Inflammatory macrophage treated with lipopolysaccharide for 4 hours (primary cell): ENCODE results near the gene GAD1.

Experiments used
- DNase-seq: peaks from one replicate; pipeline ENCODE4 v3.0.0-alpha.2; 2020

Gene GAD1

DNA sequence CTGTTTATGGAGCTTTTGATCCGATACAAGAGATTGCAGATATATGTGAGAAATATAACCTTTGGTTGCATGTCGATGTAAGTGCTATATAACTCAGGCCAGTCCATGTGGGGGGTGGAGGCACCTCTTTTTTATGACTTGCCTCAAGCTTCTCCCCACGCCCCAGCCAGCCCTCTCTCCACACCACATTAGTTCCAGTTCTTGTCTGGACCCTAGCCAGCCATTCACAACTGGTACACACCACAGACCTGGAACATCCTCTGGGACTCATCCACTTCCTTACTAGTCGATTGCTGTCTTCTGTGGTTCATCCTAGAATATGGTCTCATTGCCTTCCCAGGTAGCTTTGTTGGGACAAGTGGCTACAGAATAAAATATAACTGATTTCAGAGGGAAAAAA lies 31.0 kb downstream of the GAD1 start:
- no peak for DNase-seq

GRCh38 chr2:170848587-170848986 lies 31.9 kb downstream of the GAD1 start:
- DNase-seq: no peak

GRCh38 chr2:170850251-170850650 lies 33.6 kb downstream of the GAD1 start:
- DNase-seq: no peak

- no peak for DNase-seq
Measured at GRCh38 chr2:170851635-170852034, 34.9 kb downstream of the GAD1 start.

DNA sequence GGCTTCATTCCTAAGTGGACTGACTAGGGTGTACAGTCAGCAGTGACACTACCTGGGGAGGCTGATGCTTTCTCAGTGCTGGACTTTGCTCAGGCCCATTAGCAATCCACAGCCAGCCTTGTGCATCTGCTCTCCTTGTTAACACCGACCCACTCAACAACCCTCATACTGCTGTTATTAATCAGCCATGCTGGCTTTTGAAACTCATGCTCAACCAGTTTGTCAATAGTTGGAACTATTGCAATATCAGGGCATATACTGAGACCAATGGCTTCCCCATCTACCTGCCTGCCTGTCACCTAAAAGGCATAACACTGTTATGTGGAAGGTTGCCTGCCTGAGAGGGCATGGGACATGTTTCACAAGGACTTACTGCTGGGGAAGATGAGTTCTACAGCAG lies 39.4 kb downstream of the GAD1 start:
- DNase-seq: no peak

DNA sequence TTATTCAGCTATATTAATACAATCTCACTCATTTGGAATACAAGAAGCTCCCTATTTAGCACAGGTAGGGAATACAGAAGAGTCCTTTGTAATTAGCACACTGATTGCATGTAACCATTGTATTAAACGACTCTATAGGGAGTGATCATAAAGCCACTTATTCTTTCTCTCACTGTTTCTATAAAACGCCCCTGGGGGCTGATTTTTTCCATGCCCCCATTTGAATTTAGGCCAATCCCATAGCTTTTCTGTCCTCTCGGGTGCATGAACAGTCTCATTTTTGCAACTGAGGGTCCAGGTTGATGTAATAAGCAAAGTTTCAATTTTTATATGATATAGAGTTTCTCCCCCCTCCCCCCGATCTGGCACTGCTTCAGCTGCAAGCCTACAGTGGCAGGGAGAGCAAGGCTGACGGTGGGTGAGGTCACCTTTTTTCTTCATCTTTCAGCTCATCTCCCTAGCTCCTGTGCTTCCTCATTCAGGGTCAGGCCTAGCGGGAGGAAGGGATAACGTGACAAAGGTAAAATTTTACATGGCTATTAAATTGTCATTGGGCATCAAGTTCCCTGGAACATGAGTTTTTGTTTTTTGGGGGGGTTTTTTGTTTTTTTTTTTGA lies 45.7 kb downstream of the GAD1 start:
- DNase-seq: no peak

DNA sequence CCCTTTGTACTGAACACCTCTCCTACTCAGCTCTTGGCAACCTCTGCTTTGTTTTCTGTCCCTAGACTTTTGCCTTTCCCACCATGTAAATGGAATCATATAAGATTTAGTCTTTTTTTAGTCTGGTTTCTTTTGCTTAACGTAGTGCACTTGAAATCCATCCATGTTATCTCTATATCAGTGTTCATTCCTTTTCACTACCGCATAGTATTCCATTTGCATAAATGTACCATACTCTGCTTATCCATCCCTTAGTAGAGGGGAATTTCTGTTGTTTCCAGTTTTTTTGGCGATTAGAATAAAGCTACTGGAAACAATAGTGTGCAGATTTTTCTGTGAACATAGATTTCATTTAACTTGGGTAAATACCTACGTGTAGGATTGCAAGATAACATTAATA lies 46.4 kb downstream of the GAD1 start:
- DNase-seq: no peak

- no peak for DNase-seq
Measured at GRCh38 chr2:170869036-170869435, 52.3 kb downstream of the GAD1 start.

GRCh38 chr2:170869461-170869860 lies 52.8 kb downstream of the GAD1 start:
- DNase-seq: no peak

DNA sequence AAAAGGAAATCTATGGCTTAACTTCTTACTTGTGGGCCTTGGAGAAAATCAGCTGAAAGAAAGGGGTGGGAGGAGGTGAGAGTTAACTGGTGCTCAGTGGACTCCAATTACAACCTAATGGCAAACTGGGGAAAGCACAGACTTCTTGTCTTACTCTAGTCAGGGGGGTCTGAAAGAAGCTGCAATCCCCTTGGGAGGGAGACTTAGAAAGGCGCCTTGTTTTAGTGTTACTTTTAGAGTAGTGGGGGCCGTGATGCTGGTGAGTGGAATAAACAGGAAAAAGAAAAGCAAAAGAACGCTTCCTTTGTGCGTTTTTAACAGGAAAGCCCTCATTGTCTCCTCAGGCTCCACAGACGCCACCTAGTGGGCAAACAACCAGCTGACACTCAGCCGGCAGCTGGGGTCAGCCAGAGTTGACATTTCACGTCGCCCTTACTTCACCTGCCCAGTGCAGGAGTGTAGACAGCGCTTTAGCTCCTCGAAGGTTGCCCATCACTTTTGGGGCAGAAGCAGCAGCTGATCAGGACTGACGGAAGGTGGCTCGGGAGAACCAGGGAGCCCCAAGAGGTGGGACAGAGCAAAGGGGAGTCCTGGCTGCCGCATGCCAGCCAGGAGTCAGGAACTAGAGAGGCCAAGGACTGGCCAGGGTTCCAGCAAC lies 56.5 kb downstream of the GAD1 start:
- DNase-seq: peak; percentile 52

DNA sequence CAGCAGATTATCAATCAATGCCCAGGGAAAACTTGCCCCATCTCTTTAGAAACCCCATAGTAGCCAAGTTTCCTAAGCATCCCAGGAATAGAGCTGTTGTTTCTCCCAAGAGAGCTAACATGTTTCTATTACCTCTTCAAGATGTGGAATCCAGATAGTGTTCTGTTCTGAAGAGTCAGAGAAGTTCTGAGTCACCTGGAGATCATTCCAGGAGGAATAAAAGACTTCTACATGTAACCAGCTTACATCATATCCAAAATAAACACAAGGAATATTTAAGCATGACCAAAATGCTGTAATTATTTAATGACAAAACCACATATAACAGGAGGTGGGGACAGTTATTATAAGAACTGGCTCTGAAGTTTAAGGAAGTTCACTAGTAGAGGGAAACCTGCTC lies 61.4 kb downstream of the GAD1 start:
- DNase-seq: no peak

DNA sequence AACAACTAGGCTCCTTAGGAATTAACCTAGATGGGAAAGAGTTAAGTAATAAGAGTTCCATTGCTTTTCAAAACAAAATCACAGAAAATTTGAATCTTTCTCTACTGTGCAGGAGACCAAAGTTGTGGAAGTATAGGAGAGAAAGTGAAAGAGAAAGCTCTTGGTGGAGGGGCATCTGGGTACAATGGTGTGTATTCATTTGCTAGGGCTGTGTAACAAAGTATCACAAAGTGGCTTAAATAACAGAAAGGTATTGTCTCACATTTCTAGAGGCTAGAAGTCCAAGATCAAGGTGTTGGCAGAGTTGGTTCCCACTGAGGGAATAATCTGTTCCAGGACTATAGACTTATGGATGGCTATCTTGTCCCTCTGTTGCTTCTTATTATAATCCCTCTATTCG lies 61.8 kb downstream of the GAD1 start:
- peak; percentile 18 for DNase-seq

GRCh38 chr2:170881840-170882239 lies 65.2 kb downstream of the GAD1 start:
- no peak for DNase-seq

DNA sequence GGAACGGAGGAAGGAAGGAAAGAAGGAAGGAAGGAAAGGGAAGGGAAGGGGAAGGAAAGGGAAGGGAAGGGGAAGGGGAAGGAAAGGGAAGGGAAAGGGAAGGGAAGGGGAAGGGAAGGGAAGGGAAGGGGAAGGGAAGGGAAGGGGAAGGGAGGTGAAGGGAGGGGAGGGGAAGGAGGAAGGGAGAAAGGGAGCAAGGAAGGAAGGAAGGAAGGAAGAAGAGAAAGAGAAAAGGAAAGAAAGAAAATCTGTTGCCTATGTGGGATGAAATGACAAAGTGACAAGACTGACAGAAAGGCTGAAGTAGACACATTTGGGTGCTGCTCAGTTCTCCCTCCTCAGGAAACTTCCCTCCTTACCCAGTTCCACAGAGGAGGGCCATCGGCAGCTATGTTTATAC lies 66.1 kb downstream of the GAD1 start:
- no peak for DNase-seq

DNA sequence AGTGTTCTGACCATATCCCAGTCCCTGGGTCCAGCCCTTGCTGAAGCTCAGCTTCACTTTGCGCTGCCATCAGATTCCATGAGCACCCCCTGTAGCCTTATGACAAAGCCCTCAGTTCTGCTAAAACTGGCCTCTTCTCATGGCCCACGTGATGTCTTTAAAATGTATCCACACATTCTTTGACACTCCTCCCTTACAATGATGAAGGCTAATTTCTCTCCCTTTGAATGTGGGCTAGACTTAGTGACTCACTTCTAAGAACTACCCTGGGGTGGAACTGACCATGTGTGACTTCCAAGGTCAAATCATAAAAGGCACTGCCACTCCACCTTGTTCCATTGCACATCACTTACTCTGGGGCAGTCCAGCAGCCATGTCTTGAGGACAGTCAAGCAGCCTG lies 67.0 kb downstream of the GAD1 start:
- no peak for DNase-seq

DNA sequence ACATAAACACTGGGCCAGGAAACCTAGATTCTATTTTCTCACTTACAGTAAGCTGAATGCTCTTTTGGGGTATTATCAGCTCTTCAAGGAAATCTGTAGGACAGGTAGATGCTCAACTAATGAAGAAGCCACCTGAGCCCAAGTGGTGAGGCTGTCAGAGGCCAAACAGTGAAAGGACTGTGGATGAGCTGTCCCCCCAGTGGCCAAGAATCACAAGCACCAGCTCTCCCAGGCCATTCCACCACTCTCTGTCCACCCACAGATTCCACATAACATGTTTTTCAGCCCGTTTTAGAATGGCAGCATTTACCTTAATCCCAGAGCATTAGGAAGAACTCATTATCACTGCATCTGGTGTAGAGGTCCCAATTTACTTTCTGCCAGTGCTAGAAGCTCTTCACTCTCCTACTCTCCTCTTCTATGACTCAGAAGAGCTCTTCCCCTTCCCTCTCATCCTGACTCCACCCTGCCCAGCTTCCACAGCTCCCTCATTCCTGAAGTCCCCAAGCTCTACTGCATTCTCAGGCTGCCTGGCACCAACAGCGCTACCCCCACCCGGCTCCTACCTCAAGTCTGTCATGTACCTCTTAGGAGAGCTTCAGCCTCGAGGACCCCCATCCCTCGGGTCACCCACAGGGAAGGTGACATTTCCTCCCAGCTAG lies 68.6 kb downstream of the GAD1 start:
- no peak for DNase-seq

- DNase-seq: no peak
Measured at GRCh38 chr2:170886386-170886785, 69.7 kb downstream of the GAD1 start.

- no peak for DNase-seq
Measured at GRCh38 chr2:170887496-170887895, 70.8 kb downstream of the GAD1 start.

- DNase-seq: no peak
Measured at GRCh38 chr2:170887896-170888295, 71.2 kb downstream of the GAD1 start.

DNA sequence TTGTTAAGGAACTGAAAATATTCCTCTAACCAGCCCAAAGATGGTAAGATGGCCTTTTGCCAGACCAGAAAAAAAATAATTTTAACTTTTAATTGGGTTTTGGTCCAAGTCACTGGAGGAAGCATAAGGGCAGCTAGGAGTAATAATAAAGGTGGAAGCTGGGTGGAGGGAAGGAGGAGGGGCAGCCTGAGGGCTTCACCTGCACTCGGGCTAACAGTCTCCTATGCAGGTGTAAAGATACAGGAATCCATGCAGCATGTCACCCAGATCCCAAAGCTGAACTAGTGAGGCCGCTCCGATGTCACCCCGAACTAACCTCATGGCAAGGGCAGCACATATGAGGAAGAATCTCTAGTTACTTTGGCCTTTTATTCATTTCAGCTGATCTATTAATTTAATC lies 75.2 kb downstream of the GAD1 start:
- DNase-seq: no peak

- no peak for DNase-seq
Measured at GRCh38 chr2:170892391-170892951, 75.8 kb downstream of the GAD1 start.

GRCh38 chr2:170895023-170895757 lies 78.5 kb downstream of the GAD1 start:
- DNase-seq: no peak

GRCh38 chr2:170896622-170897021 lies 79.9 kb downstream of the GAD1 start:
- DNase-seq: no peak

GRCh38 chr2:170897108-170897507 lies 80.4 kb downstream of the GAD1 start:
- DNase-seq: no peak
